Measurements from ENCODE around the gene KMT2E. TPM values are rescaled to one million over a fixed set of nuclear protein-coding genes. Genes with fewer than 3 reads are reported as not detected.

KMT2E gene
- polyA plus RNA-seq, 2 of the 4 experiments (the other 2 are of a cell fraction) = 9.4 to 23.4 TPM

DNA sequence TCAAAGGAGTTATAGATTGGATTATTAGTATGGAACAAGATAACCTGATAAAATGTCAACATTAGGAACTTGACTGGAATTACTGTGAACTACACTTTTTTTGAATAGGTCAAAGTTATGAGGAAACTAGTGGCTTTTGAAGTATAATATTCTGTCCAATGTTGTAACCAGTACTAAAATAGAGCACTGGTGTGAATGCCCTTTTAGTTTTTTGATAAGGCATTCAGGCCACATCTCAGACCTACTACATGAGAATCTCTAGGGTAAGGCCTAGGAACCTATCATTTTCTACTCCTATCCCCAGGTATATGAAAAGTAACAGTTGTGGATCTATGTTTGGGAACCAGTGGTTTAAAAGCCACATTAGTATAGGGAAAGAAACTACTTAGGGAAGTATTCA lies 16.4 kb downstream of the KMT2E start:
- no peak overlapping the region for H3K4me2 ChIP-seq
- DNase-seq (ENCODE audit: low read depth in 1 of 2, low spot score in 1 of 2) (no peak), FAIRE-seq (no peak), ATAC-seq (no peak)
- no peak overlapping the region for H3K27ac ChIP-seq
- CTCF ChIA-PET = no interaction called here
- no peaks in the 10 kb centered on the region for H3K9me3 ChIP-seq
- no peak overlapping the region for H3K4me3 ChIP-seq
- no peak for TF ChIP-seq BHLHE40 (IDR thresholded peaks at IDR 0.05; ENCODE audit: low read depth, low read length)
- TF ChIP-seq USF2 (IDR thresholded peaks at IDR 0.05) = no peak
- TF ChIP-seq MAFK (IDR thresholded peaks at IDR 0.05; ENCODE audit: partially characterized antibody) = no peak
- no peak for TF ChIP-seq ZNF302 (CRISPR knock-in tag; IDR thresholded peaks at IDR 0.05)
- TF ChIP-seq ESRRA (IDR thresholded peaks at IDR 0.05; ENCODE audit: borderline replicate concordance, low read length) = no peak
- no peak for TF ChIP-seq FOSL2 (IDR thresholded peaks at IDR 0.05)
- no peak for TF ChIP-seq FOSL2 (CRISPR knock-in tag; IDR thresholded peaks at IDR 0.05)
- no peak for TF ChIP-seq EHMT2 (IDR thresholded peaks at IDR 0.05; ENCODE audit: low read depth)
- TF ChIP-seq RNF2 (IDR thresholded peaks at IDR 0.05; ENCODE audit: borderline replicate concordance, low read depth) = no peak
- TF ChIP-seq HOXB5 (CRISPR knock-in tag; IDR thresholded peaks at IDR 0.05) = no peak
- TF ChIP-seq RCOR1 (IDR thresholded peaks at IDR 0.05; ENCODE audit: low read depth, low read length) = no peak
- TF ChIP-seq HES2 (IDR thresholded peaks at IDR 0.05) = no peak
- TF ChIP-seq HOXA7 (CRISPR knock-in tag; IDR thresholded peaks at IDR 0.05) = no peak
- TF ChIP-seq, protein P1, sequence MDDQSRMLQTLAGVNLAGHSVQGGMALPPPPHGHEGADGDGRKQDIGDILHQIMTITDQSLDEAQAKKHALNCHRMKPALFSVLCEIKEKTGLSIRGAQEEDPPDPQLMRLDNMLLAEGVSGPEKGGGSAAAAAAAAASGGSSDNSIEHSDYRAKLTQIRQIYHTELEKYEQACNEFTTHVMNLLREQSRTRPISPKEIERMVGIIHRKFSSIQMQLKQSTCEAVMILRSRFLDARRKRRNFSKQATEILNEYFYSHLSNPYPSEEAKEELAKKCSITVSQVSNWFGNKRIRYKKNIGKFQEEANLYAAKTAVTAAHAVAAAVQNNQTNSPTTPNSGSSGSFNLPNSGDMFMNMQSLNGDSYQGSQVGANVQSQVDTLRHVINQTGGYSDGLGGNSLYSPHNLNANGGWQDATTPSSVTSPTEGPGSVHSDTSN (IDR thresholded peaks at IDR 0.05) = no peak
- TF ChIP-seq, protein P2, sequence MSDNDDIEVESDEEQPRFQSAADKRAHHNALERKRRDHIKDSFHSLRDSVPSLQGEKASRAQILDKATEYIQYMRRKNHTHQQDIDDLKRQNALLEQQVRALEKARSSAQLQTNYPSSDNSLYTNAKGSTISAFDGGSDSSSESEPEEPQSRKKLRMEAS (IDR thresholded peaks at IDR 0.05) = no peak
- no peak for TF ChIP-seq NPAS2 (CRISPR knock-in tag; IDR thresholded peaks at IDR 0.05; ENCODE audit: borderline replicate concordance)
- TF ChIP-seq CTCF (IDR thresholded peaks at IDR 0.05) = no peak
- no peak for TF ChIP-seq SREBF2 (IDR thresholded peaks at IDR 0.05)
- TF ChIP-seq HEYL (CRISPR knock-in tag; IDR thresholded peaks at IDR 0.05) = no peak
- no peak for TF ChIP-seq ZC3H11A (IDR thresholded peaks at IDR 0.05)
- POLR2A ChIA-PET = interaction anchor here (0.9 kb wide), 1 partner anchor 17 kb away, joined by 3 read pairs; no protein-coding TSS in a partner anchor
- peaks cover 11% of the 10 kb centered on the region; the same call in 2 of the 3 replicates for H3K4me1 ChIP-seq

DNA sequence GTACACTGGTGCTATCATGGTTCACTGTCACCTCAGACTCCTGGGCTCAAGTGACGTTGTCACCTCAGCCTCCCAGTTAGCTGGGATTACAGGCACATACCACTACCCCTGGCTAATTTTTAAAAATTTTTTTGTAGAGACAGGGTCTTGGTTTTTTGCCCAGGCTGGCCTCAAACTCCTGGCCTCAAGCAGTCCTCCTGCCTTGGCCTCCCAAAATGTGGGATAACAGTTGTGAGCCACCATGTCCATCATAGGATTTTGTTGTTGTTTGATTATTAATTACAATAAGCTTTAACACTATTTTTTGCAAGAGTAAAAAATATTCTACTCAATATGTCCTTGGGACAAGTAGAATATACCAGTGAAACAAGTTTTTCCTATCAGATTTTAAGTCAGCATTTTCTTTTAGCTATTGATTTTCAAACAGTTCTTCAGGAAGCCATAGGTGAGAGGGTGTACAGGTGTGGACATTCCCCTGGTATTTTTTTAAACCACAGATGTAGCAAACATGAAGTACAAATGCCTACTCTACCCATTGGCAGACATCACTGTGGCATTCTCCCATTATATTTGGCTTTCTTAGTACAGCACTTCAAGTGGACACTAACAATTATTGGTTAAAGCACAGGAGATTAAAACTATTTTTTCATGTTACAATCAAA lies 18.7 kb downstream of the KMT2E start:
- TF ChIP-seq ZC3H11A (IDR thresholded peaks at IDR 0.05) (no peak), RNF2 (IDR thresholded peaks at IDR 0.05; ENCODE audit: borderline replicate concordance, low read depth) (no peak), HMGXB4 (CRISPR knock-in tag; IDR thresholded peaks at IDR 0.05; ENCODE audit: borderline replicate concordance) (no peak), CEBPB (IDR thresholded peaks at IDR 0.05) (no peak), BHLHE40 (IDR thresholded peaks at IDR 0.05; ENCODE audit: low read depth, low read length) (no peak), ZFP36 (IDR thresholded peaks at IDR 0.05; ENCODE audit: borderline replicate concordance, partially characterized antibody) (no peak), POLR2A (IDR thresholded peaks at IDR 0.05; ENCODE audit: low read length) (no peak), KDM1A (IDR thresholded peaks at IDR 0.05; ENCODE audit: low read depth) (no peak), CBX2 (IDR thresholded peaks at IDR 0.05; ENCODE audit: borderline replicate concordance, low read depth) (no peak), USF2 (IDR thresholded peaks at IDR 0.05) (no peak), ESRRA (IDR thresholded peaks at IDR 0.05; ENCODE audit: borderline replicate concordance, low read length) (no peak)
- POLR2A ChIA-PET = no interaction called here
- H3K4me3 ChIP-seq = no peak overlapping the region
- no peak overlapping the region for H3K27ac ChIP-seq
- 96% methylated on average over 1 of the region's 1 CpG for WGBS (ENCODE audit: missing lambda C conversion rate)
- no peak overlapping the region for H3K4me2 ChIP-seq
- CTCF ChIA-PET = interaction anchor here (1.2 kb wide), 1 partner anchor 10 kb away, joined by 4 read pairs; no protein-coding TSS in a partner anchor
- no peak for FAIRE-seq
- no peak for DNase-seq (ENCODE audit: low read depth in 1 of 2, low spot score in 1 of 2)
- H3K4me1 ChIP-seq = no peaks in the 10 kb centered on the region
- H3K9me3 ChIP-seq = no peaks in the 10 kb centered on the region
- no peak; a peak in 1 of 6 replicates for ATAC-seq
